NOMO-1 treated with dmso at 0.1 percent for 144 hours (cell line): ENCODE measurements around the gene TNFRSF9.
A peak's percentile ranks its signal among the peaks of the same experiment; 100 is the strongest.
"Not testable (repeated sequence)": the region's sequence is repeated elsewhere in the genome, so short reads cannot be mapped to it uniquely, and the experiment has no call there.

Source experiments
- DNase-seq: peaks from one replicate; lab custom pipeline; 2025; ENCODE audit not compliant: unreplicated experiment; lab: John Stamatoyannopoulos, UW

The TNFRSF9 gene

DNA sequence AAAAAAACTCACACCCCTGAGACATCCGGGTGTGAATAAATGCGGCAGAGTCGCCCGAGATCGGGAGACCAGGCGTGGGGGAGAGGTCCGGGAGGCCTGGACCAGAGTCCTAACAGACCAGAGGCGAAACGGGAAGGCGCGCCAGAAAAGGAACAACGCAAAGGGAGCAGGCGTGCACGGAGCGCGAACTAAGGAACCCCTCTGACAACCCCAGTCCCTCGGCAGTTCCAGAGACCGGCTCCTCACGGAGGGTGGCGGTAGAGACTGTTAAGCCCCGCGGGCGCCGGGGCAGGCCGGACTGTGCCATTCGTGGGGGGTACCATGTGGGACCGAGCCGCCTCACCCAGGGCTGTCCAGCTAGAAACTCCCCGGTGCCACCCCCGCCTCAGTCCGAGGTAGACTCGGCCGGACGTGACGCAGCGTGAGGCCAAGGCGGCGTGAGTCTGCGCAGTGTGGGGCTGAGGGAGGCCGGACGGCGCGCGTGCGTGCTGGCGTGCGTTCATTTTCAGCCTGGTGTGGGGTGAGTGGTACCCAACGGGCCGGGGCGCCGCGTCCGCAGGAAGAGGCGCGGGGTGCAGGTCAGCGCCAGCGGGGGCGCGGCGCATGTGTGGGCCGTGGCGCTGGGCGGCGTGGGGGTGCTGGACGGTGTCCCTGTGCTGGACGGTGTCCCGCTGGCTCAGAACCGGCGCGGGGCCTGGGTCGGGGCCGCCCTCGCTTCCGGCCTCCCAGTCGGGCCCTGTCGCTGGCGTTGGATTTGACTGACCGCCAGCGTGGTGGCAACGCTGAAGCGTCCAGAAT lies 20.8 kb upstream of the TNFRSF9 start, which contains the start of gene PARK7:
Gene PARK7 (plus strand): TSS at position 496 of the 798 bp plus-strand sequence. CDS start 1,075 bp downstream, outside the sequence.
- peak; percentile 97 for DNase-seq

- no peak for DNase-seq
Measured at GRCh38 chr1:7960867-7961215, 20.2 kb upstream of the TNFRSF9 start.

GRCh38 chr1:7960165-7960564 lies 19.5 kb upstream of the TNFRSF9 start:
- DNase-seq: no peak

DNA sequence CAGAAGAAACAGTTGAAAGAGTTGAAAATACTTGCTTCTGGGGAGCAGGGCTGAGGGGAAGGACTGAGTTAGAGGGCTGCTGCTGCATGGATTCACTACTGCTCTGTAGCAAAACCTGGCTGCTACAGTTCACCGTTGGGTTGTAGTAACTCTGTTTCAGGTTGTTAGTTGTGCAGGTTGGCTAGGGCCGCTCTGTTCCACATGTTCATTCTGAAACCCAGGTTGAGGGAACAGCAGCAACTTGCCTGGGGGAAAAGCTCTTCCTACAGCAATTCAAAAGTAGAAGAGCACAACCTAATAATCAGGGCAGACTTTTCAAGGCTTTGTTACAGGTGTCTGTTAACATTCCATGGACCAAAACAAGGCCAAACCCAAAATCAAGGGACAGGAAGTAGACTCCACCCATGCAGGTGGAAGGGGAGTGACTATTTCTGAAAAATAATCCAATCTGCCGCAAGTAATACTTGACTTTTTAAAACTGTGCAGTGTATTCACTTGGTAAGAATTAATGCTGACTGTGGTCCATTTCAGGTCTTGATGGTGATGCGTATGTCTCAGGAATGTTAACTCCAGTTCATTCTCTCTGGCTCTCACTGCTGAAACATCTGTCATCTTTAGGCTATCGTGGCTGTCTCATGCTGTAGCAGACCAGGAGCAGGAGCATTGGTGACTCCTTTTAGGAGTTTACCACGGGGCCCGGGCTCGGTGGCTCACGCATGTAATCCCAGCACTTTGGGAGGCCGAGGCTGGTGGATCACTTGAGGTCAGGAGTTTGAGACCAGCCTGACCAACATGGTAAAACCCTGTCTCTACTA lies 15.8 kb upstream of the TNFRSF9 start:
- no peak for DNase-seq

- no peak for DNase-seq
Measured at GRCh38 chr1:7954683-7955082, 14.0 kb upstream of the TNFRSF9 start.

DNA sequence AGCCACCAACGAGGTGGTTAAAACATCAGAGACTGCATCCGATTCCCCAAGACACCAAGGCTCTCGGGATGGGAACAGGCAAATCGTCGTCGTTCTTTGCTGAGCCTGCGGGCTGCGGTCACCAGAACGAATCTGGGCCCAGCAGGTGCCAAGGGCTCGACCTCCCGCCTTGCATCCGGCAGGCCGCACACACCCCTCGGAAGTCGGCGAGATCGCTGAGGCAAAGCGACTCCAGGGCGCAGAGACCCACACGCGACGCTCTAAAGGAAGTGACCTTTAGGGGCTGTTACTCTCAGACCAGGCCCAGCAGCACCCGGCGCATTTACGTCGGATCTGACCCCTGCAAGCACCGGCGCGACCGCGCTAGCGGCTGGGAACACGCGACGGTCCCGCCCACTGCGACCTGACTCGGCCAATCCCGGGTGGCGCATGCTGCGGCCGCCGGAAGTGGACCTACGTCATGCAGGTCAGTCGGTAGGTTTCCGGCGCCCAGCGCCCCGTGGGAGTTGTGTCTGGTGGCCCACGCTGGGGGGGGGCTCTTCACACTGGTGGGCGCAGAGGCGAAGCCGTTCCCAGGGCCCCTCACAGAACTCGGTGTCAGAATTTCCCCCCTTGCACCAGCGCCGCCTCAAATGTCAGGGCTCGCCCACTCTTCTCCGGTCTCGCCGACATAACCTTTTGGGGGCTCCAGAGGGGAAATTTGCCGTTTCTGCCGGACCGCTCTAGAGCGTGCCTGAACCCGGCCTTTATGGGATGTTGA lies 13.4 kb upstream of the TNFRSF9 start:
- DNase-seq: peak; percentile 93

GRCh38 chr1:7952791-7953190 lies 12.2 kb upstream of the TNFRSF9 start:
- DNase-seq: not testable (repeated sequence)

DNA sequence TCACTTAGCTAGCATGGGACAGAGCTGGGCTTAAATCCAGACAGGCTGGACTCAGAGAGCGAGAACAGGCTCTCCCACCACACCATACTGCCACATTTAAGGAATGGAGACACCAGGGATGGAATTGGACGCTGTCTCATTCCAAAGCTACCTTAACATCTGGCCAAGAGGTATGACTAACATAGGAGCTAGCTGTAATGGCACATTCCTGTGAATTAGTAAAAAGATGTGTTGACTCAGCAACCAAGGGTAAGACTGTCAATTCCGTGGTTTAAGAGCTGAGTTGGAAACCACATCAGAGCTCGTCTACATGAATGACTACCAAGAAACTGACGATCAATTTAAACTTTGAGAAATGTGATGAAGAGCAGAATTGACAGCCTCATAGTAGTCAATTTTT lies 8.3 kb upstream of the TNFRSF9 start:
- DNase-seq: no peak

DNA sequence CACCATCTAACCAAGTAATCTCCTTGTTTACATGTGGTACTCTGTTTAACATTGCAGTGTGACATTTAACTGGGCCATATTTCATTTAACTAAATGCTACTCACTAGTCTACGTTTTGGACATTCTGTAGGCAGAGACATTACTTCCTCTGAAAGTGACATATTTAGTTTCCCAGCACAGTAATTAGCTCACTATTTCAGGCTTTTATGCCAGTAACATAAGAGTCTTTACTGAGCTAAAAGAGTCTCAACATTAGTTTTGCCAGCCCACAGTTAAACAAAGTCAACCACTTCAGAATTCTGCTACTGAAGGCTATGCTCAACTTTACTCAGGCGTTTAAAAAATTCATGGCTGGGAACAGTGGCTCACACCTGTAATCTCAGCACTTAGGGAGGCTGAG lies 2.6 kb upstream of the TNFRSF9 start:
- DNase-seq: no peak

- DNase-seq: peak; percentile 87
Measured at GRCh38 chr1:7942214-7942921, 1.7 kb upstream of the TNFRSF9 start.

DNA sequence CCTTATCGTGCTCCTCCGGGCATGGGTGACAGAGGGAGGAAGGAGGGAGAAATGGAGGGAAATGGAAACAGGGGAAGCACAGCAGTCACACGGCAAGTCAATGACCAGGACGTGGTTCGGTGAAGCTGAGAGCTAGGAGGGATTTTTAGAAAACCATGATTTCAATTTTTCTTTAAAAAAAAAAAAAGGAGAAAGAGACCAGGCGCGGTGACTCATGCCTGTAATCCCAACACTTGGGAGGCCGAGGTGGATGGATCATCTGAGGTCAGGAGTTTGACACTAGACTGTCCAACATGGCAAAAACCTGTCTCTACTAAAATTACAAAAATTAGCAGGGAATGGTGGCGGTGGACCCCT lies 776 bp upstream of the TNFRSF9 start:
- no peak for DNase-seq

DNA sequence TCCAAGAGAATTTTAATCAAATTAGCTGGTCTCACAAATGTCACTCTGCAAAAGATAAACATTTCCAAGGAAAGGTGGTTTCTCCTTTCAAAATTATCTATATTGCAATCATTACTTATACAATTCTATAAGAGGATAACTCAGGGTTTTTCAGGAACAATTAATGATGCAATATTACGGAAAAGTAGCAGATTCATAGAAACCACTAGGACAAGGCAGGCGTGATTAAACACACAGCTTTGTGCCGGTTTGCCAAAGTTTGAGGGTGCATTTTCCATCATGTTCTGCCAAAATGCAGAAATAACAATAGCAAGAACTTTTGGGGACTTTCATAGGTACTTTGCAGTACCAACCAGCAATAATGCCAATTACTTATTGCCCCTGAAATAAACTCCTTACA lies 605 bp downstream of the TNFRSF9 start:
- DNase-seq: no peak

GRCh38 chr1:7938070-7938469 lies 2.6 kb downstream of the TNFRSF9 start:
- no peak for DNase-seq

GRCh38 chr1:7932524-7933138 lies 8.0 kb downstream of the TNFRSF9 start:
- DNase-seq: no peak

GRCh38 chr1:7931446-7931812 lies 9.2 kb downstream of the TNFRSF9 start:
- no peak for DNase-seq

DNA sequence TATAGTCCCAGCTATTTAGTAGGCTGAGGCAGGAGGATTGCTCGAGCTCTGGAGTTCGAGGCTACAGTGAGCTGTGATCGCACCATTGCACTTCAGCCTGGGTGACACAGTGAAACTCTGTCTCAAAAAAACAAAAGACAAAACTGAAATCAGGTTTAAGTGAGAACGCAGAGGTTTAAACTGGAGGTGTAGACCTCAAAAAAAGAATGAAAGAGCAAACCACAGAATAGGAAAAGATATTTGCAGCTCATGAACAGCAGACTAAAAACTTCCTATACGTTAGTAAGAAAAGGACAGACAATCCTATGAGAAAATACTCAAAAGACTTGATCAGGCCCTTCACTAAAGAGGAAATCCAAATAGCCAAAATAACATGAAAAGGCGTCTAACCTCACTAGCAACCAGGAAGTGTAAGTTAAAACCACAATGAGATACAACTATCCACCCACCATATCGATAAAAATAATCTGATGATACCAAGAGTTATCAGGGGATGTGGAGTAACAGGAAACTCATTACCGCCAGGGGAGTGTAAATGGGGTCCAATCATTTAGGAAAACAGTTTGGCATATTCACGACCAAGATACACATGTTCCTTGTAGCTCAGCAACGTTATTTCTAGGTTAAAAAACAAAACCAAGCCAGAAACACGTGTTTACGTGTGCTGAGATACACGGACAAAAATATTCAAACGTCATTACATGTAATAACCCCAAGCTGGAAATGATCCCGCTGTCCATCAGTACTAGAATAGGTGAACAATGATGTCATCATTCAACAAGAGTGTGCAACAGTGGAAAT lies 9.8 kb downstream of the TNFRSF9 start:
- no peak for DNase-seq

DNA sequence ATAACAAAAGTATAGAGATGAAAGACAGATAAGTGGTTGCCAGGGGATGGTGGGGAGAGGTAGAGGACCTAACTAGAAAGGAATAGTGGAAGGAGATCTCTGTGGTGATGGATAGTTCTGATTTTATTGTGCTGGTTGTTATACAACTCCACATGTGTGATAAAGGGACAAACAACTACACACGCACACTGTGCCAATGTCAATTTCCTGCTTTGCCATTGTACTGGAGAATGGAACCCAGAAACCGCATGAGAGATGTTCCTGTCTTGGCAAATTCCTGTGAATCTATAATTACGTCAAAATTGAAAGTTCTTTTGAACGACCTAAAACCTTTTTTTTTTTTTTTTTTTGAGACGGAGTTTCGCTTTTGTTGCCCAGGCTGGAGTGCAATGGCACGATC lies 11.0 kb downstream of the TNFRSF9 start:
- no peak for DNase-seq

- DNase-seq: no peak
Measured at GRCh38 chr1:7928247-7928646, 12.4 kb downstream of the TNFRSF9 start.

- not testable (repeated sequence) for DNase-seq
Measured at GRCh38 chr1:7927061-7927460, 13.6 kb downstream of the TNFRSF9 start.

- no peak for DNase-seq
Measured at GRCh38 chr1:7922301-7922700, 18.3 kb downstream of the TNFRSF9 start.
